ACHN (cell line): Measurements from ENCODE around the gene USB1.

ENCODE experiments used
- DNase-seq: peaks from one replicate; pipeline ENCODE4 v3.0.0-alpha.2; 2015
- in situ Hi-C: cut with HindIII; loops from 2 replicates; pipeline ENCODE4 v1.10.0; 2017; ENCODE audit warnings: low sequenced_read_pairs, low pct_ligation_motif_present, low pct_unique_long_range_greater_than_20kb

Gene USB1

DNA sequence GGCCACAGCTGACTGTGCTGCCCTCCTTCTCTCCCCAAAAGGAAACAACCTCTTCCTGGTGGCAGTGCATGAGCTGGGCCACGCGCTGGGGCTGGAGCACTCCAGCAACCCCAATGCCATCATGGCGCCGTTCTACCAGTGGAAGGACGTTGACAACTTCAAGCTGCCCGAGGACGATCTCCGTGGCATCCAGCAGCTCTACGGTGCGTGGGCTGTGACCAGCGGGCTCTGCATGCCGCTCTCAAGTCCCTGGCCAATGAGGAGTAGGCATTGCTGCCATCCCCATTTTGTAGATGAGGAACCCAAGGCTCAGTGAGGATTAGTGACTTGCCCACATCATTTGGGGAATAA is 39.3 kb downstream of the USB1 start:
- in situ Hi-C loops: no loop called here
- no peak for DNase-seq

DNA sequence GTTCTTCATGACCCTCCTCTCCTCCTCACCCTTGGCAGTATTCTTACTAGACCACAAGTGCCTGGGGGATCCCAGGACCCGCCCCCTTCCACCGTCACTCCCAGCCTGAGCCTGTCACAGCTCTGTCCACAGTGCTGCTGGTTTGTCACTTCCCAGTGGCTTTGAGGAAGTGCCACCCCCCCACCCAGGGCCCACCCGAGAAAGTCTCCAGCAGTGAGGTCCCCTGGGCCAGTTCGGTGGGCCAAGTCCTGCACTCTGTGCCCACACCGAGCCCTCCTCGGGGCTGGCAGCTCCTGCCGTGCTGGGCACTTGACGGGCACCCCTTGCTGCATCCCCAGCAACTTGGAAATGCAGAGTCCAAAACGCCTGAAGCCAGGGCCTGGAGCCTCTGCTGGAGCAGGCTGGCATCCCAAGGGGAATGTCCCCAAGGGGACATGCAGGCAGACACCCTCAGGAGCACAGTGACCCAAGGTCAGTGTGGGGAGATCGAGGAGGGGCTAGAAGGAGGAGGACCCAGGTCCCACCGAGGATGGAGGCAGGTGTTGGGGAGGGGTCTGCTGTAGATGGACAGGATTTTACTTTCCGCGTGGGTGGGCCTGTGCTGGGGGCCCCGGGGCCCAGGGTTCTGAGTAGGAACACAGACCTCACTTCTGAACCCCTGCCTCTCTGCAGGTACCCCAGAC is 39.9 kb downstream of the USB1 start:
- in situ Hi-C loops: no loop called here

DNA sequence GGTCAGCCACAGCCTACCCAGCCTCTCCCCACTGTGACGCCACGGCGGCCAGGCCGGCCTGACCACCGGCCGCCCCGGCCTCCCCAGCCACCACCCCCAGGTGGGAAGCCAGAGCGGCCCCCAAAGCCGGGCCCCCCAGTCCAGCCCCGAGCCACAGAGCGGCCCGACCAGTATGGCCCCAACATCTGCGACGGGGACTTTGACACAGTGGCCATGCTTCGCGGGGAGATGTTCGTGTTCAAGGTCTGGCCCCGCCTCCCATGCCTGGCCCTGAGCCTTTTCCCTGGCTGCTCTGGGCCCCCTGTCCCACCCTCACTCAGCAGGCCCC is 40.4 kb downstream of the USB1 start:
- DNase-seq: no peak
- in situ Hi-C loops: no loop called here

More for the DNA sequence above, 39.9 kb downstream of the USB1 start:
- no peak for DNase-seq

DNA sequence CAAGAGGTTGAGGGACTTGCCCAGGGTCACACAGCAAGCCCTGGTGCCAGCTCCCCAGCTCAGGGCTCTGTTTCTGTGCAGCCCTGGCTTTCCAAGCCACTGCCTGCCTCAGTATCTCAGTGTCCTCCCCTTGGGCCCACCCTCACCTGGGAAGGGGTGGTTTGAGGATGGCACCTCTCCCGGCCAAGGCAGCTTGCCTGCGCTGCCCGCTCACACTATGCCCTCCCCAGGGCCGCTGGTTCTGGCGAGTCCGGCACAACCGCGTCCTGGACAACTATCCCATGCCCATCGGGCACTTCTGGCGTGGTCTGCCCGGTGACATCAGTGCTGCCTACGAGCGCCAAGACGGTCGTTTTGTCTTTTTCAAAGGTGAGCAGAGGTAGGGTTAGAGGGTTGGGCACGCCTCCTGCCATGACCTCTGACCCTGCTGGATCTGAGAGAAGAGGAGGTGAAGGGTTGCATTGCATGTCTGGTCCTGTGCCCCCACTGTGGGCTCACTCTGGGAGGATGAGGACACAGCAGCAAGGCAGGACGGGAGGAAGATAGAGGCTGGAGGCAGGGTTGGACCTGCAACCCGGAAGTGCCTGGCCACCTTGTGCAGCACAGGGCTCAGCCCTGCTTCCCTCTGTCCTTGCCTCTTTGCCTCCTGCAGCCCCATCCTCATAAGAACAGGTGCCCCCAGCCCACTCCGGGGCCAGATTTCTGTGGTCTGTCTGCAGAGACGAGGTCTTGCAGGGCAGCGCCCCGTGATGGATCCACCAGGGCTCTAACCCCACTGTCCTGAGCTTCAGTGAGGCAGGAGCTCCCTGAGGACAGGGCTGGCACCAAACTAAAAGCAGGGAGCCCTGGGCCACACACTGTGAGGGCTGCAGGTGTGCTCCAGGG is 41.0 kb downstream of the USB1 start:
- no peak for DNase-seq
- in situ Hi-C loops: no loop called here

DNA sequence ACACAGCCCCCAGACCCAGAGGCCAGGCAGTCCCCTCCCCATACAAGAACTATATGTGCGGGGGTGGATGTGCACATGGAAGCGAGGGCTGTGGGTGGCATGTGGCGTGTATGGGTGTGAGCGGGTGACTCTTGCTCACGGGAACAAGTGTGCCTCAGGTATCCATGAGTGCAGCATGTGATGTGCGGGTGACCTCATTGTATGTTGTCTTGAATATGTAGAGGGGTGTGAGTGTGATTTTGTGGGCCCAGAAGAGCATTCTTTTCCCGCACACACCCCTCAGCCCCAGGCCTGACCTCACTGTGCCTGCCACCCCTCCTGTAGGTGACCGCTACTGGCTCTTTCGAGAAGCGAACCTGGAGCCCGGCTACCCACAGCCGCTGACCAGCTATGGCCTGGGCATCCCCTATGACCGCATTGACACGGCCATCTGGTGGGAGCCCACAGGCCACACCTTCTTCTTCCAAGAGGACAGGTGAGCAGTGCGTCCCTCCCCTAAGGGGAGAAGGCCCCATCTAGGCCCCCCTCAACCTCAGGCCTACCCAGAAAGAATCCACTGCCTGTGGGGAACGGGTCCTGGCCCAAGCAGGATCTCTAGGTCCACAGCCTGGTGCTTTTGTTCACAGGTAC is 41.8 kb downstream of the USB1 start:
- no peak for DNase-seq
- in situ Hi-C loops: no loop called here

DNA sequence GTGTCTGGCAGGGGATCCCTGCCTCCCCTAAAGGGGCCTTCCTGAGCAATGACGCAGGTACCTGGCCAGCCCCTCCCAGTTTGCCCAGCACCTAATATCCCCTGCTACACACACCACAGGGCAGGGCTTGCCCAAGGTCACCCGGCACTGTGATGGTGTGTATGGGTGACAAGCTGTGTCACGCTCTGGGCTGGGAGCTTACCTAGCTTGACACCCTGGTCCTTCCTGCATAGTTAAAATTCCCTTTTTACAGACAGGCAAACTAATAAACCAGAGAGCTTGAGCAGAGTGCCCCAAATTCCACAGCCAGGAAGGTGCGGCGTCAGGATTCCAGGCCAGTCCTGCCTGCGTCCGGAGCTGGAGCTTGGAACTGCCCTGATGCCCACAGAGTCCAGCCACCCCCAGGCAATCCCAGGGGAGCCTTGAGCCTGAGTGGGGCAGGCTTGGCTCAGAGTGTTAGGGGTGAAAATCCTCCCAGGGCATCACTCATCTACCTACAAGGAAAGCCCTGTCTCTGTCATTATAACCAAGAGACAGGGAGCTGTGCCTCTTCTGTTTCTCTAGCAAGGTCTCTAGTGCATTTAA is 42.5 kb downstream of the USB1 start:
- in situ Hi-C loops: no loop called here
- no peak for DNase-seq

DNA sequence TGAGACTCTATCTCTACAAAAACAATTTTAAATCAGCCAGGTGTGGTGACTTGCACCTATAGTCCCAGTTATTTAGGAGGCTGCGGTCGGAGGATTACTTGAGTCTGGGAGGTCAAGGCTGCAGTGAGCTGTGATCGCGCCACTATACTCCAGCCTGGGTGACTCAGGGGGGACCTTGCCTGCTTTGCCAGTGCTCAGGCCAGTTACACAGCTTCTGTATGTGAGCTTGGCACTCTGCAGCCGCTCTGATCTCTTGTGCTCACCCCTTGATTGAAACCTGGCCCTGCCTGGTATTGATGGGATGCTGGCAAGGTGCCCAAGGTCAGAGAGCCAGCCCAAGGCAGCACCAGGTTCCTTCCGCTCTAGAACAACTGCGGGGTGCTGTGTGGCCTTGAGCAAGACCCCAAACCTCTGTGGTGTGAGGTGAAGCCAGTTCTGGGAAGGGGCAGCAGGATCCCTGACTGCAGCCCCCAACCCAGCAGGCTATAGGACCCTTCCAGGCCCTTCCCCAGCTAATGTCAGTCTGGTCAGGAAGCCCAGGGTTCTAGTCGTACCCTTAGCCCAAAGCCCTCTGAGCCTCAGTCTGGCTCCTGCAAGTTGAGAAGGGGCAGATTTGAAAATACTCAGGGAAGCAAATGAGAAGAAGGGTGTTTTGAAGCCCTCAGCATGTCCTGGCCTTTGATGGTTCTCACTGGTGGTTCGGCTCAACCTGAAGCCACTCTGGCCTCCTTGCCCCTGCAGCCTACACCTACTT is 43.2 kb downstream of the USB1 start:
- DNase-seq: no peak
- in situ Hi-C loops: no loop called here

DNA sequence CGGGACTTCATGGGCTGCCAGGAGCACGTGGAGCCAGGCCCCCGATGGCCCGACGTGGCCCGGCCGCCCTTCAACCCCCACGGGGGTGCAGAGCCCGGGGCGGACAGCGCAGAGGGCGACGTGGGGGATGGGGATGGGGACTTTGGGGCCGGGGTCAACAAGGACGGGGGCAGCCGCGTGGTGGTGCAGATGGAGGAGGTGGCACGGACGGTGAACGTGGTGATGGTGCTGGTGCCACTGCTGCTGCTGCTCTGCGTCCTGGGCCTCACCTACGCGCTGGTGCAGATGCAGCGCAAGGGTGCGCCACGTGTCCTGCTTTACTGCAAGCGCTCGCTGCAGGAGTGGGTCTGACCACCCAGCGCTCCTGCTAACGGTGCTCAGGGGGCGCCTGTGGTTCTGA is 43.9 kb downstream of the USB1 start:
- in situ Hi-C loops: no loop called here
- no peak for DNase-seq

DNA sequence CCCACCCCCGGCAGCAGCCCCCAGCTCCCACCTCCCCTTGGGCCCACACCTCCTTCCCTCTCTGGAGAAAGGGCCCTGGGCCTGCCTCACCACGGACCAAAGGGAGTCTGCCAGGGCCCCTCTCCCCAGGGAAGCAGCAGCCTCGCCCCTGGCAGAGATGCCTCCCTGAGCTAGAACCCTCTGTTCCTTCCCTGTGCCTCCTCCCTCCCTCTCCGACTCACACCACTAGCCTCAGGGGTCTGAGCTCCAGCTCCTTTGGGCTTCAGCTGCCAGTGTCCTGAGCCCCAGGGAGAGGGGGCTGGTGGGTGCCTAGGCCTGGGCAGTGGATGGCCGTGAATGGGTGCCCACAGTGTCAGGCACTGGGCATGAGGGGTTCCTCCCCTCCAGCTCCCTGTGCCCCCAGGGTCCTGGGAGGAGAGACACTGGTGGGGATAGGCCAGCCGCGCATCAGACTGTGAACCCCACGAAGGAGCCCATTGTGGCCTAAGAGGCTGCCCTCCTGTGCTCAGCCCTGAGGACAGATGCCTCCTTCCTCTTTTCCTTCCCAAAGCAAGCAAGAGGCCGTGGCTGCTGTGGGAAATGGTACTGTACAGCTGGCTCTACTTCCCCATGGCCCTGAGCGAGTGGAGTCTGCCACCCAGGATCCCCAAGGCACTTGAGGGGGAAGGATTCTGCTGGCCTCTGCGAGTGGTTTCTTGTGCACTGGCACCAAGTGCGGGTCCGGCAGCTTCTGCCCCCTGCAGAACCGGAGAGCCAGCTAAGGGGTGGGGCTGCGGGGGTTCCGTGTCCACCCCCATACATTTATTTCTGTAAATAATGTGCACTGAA is 45.1 kb downstream of the USB1 start:
- in situ Hi-C loops: no loop called here
- DNase-seq: no peak

DNA sequence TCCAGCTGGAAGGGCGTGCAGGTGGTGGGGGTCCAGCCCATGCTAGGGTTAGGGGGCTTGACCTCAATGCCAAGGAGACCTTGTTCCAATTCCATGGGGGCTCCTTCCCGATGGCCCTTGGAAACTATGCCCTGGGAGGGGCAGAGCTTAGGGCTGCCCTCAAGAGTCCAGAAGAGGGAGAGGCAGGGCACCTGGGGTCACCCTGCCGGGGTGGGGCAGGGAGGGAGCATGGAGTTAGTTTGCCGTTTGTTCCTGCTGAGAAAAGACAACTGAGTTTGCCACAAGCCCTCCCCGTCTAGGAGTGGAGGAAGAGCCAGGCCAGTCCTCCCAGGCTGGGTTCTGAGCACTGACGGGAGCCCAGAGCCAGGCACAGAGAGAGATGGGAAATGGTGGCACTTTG is 45.7 kb downstream of the USB1 start:
- no peak for DNase-seq
- in situ Hi-C loops: no loop called here

DNA sequence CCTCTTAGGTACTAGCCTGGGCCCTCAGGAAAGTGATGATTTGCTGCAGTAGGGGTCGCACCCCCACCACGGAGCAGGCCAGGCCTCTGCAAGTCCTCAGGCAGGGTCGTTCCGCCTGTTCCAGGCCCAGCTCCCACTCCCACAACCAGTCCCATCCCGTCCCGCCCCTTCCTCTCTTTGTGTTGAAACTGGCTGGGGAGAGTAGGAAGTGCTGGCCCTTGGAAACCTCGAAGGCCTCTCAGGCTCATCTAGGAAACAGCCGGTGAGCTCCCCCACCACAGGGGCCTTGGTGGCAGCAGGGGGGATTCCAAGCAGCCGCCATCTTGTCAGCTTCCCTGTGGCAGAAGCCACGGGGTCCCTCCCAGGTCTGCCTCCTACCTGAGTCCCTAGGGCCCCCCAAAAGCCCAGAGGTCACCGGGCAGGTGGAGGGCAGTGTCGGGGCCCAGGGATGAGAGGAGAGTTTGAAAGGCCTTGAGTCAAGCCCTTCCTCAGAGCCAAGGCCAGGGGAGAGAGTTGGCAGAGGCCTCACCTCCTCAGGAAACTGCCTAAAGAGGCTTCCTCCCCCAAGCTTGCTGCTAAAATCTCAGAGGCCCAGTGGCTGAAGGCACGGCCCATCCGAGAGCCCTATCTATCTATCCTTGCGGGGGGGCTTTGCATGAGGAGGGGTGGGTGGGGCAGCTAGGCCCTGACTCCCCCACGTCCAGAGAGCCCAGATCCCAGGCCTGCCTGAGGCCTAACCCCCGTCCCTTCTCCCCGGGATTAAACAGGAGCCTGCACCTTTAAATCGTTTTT is 46.5 kb downstream of the USB1 start:
- in situ Hi-C loops: no loop called here
- DNase-seq: no peak

DNA sequence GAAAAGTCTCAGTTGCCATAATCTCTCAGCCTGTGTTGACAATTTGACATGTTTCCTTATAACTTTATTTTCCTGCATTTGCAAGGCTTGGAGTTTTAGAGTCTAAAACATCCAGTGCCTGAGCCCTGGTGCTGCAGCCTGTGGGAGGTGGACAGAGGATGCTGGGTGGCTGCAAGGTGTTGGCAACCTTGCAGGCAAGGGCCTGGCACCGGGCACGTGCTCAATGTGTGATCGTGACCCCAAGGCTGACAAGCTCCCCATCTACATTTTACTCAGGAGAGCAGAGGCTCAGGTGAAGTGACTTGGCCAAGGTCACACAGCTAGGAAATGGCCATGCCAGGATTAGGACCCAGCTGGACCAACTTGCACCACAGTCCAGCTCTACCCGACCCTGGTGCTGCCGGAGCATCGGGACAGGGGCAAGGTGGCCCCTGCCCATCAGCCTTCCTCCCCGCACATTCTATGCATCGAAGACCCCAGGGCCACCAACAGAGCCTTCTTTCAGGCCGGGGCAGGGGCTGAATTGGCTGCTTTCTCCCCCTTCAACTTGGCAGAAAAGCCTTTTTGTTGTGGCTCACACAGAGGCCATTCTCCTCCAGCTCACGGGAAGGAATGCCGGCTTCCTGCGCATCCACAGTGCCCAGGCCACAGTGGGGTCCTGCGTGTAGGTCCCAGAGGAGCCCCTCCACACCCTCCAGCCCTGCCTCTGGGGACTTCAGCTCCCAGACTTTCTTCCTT is 47.5 kb downstream of the USB1 start:
- no peak for DNase-seq
- in situ Hi-C loops: no loop called here

DNA sequence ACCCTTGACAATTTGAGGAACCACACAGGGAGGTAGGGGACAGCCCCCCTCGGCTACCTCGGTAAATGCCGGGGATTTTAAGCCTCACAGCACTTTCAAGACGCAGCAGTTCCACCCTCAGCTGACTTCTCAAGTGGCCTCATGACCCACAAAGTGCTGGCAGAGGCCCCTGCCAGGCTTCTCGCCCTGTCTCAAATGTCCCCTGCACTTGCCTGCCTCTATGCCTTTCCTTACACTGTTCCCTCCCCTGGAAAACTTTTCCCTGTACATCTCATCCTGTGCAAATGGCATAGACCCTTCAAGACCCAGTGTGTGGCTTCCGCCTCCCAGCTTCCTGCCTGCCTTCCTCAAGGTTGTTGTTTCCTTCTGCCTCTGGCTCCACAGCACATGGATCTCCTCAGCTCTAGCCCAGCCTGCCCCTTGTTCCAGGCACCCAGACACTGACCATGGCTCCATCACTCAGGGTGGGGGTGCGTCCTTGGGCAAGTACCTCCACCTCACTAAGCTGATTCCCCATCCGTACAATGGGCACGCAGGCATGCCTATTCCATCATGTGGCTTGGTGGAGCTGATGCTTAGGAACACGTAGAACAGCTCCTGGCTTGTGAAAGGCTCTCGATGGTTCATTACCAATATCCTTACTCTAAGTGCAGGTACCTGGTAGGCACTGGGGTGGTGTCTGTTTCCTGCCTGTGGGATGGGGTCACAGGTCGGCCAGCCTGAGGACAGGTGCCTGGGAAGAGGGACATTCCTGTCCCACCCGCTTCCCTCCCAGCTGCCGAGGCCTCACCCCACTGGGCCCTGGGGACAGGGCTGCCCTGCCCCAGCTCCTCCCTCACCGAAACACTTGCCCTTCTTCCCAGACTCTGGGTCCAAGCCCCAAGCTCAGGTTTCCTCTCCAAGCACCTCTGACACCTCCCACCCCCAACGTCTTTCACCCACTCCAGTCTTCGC is 48.3 kb downstream of the USB1 start:
- in situ Hi-C loops: no loop called here

DNA sequence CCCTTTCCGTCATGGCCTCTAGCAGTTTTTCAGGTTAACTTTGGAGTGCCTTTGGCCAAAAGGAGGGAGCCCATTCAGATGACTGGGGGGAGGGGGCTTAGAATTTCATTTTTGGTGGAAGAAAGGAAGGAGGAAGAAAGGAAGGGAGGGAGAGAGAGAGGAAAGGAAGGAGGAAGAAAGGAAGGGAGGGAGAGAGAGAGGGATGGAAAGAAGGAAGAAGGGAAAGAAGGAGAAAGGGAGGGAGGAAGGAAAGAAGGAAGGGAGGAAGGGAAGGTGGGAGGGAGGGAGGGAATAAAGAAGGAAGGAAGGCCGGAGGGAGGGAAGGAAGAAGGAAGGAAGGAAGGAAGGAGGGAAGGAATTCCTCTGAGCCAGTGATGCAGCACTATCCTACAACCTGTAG is 50.1 kb downstream of the USB1 start:
- in situ Hi-C loops: no loop called here

More for the DNA sequence above, 48.3 kb downstream of the USB1 start:
- DNase-seq: no peak

DNA sequence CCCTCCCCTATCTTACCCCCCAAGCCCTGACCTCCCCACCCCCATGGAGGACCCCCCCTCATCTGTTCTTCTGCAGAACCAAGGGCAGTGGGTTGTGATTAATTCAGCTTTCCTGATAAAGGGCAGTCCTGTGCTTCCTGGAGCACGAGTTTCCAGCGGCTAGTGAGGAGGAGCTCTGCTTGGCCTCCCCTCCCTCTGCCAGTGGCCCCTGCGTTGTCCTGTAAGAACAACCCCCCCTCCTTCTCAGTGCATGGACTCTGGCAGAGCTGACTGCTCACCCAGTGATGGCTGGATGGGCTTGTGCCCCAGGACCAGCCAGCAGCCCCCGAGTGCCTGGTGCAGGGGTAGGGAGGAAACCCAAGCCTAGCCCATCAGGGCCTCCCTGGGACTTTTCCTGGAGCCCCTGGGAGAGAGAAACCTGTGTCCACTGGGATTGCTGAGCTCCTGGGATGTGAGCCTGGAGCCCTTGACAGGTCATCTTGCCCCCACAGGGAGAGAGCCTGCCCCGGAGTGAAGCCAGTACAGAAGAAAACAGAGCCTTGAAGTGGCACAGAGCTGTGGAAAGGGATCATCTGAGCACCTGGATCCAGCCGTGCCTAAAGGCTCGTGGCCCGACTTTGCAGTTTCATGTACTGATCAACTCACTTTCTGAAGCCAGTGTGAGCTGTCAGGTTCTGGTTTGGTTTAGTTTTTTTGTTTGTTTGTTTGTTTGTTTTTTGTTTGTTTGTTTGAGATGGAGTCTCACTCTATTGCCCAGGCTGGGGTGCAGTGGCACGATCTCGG is 50.8 kb downstream of the USB1 start:
- in situ Hi-C loops: no loop called here
- no peak for DNase-seq

More for the DNA sequence above, 50.1 kb downstream of the USB1 start:
- DNase-seq: no peak
